Activated CD4-positive, CD25-positive, alpha-beta regulatory T cell treated with anti-CD3 and anti-CD28 coated beads, Interleukin-2, amount 50 U/mL, for 72 hours (primary cell): ENCODE measurements around the gene PRKG1.
"Not testable (repeated sequence)": the region's sequence is repeated elsewhere in the genome, so short reads cannot be mapped to it uniquely, and the experiment has no call there.

Experiments
- DNase-seq: peaks from one replicate; pipeline ENCODE4 v3.0.0; 2021

The PRKG1 gene

DNA sequence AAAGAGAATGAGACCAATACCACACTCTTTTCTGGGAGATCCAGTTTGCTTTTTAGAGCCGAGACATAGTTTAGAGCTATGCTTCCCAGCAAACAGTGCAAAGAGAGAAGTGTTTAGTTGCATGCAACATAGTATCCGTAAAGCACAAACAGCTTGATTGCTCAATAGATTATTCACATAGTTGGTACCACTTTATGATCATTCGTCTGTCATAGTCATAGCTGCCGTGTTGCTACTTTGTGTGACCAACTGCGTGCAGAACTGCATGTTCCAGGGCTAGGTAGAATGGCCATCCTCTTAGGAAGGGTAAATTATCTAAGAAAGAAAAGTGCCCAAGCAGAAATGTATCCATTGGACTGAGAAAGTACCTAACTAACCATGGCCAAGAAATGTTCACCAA, 1036.3 kb downstream of the PRKG1 start:
- DNase-seq: no peak

DNA sequence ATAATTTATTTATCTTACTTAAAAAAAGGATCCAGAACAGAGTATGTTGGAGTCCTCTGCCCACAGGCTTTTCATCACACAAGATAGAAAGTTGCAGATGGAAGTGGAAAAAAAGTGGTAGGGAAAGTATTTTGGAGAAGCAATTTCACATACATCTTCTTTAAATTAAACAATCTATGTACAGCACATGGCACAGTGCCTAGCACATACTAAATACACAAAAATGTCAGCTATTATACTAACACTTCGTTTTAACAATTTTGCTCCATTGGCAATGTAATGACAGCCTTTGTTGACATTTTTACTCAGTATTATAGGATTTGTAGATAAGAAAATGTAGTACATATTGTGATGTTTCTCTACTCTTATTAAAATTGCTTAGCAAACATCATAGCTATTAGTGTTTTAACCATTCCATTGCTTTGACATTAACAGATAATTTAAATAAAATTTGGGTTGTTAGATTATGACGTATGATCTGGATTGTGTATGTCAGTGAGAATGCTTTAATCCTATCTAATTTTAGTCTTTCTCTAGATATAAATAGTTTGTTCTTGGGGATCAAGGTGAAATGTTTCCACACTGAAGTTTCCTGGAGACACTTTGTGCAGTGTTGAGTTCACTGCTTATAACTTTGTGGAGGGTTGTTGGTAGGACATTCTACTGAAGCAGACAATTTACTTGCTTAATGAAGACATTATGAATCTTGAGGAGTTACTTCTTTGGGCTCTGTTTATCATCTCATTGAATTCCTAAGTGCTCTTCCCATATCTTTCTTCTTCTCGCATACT, 1037.0 kb downstream of the PRKG1 start:
- no peak for DNase-seq

DNA sequence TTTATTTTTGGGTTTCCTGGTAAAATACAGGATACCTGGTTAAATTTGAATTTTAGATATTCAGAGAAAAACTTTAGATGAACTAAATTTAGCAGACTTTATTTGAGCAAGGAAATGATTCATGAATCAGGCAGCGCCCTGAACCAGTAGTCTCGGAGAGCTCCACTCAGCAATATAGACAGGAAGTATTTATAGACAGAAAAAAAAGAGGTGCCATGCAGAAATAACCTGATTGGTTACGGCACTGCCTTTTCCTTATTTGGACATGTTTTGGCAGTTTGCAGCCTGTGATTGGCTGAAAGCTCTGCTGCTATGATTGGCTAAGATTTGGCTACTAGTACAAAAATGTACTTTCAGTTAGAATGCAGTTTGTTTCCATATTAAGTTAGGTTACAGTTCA, 1041.5 kb downstream of the PRKG1 start:
- no peak for DNase-seq

DNA sequence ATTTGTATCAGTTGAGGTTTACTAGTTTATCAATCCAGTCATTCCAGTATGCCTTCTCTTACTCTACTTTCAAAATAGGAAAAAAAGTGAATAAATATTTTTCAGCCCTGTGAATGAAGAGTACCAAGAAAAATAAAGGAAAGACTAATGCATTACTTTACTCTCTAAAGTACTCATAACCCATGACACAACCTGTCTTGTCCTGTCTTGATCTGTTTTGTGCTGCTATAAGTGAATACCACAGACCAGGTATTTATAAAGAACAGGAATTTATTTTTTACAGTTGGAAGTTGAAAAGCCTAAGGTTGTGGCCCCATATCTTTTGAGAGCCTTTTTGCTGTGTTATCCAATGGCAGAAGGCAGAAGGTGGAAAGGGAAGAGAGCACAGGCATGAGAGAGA, 1045.2 kb downstream of the PRKG1 start:
- no peak for DNase-seq

DNA sequence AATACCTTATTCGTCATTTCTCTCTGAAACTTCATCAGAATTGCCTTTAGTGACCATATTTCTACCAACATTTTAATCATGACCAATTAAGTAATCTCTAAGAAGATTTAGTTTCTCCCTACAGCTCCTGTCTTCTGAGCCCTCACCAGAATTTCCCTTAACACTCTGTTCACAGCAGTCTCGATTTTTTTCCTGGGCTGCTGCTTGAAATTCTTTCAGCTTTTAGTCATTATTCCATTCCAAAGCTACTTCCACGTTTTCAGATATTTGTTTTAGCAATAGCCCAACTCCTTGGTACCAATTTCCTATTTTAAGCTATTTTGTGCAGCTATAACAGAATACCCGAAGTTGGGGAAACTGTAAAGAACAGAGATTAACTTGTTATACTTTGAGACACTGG, 1047.4 kb downstream of the PRKG1 start:
- no peak for DNase-seq

DNA sequence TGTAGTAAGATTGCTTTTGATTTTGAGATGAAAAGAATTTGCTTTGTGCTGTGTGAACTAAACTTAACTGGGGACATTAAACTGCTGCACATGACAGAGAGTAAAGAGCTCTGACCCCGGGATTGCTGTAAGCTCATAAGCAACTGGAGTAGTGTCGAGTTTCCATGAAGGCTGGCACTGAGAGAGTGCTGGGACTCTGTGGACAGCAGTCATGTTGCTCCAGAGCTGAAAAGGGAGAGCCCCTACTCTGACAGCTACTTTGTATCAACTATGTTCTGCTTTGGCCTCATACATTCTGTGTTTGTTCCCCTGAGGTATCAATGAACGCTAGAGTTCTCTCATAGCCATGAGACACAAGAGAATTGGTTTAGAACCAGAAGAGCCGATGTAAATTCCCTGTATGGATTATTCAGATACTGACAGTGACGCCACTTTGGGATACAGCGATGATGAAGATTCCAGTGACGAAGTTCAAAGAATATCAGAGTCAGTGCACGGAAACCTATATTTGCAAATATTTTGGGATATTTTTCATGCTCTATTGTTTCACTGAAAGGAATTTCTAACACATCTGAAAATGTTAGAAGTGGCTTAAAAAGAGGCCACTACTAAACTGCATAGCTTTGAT, 1053.9 kb downstream of the PRKG1 start:
- no peak for DNase-seq

DNA sequence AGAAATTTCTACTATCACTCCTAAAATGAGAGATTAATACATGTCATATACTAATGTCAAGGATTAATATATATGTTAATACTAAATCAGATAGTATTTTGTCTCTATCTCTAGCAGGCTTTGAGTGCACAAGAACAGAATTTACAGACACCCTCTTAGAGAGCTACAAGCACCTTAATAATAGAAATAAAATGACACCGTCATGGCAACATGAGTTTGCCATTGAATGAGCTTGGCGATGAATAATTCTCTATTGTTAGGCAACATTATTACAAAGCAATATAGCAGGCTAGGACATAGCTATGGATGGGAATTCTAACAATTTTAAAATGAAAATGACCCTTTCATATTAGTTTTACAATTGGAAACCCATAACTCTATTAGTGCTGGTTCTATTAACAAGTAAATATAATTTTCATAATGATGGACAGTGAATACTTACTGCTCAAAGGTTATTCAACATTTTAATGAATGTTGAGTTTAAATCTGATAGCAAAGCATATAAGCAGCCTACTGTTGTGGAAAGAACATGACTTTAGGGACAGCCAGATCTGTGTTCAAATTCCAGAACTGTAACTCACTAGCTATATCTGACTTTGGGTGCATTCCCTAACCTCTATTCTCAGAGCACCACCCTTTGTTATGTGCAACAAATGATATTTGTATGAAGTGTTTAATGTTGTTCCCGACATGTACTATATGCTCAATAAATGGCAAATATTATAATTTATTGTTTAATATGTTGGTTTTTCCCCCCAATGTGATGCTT, 1055.3 kb downstream of the PRKG1 start:
- DNase-seq: no peak

DNA sequence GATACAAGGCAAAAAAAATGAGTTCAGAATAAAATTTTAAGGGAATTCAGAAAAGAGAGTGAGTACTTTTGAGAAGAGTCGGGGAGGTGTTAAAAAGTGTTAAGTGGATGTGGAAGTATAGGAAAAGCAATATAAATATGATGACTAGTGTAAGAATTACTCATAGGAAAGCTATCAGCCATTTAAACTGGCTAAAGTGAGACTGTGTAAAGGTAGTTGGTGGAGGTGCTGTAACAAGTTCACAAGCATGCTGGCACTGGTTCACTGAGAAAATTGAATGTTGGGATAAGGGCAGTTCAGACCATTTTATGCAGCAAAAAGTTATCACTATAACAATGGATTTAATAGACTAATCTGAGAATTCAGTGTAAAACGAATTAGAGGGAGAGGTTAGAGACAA, 1060.8 kb downstream of the PRKG1 start:
- DNase-seq: no peak

DNA sequence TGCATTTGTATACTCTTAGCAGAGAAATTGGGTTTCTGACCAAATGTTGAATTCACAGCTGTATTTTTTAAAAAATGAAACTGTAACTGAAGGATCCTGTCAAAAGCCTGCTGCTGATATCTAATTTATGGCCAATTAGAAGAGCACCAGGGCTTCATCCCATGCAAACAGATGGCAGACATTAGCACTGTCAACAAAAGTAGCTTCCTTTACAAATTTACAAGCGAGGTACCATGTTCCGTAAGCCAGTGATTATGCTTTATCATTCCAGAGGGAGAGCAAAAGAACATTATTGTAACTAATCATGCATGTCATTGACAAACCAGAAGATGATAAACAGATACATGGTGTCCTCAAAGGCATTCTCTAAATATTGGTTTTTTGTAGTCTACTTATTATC, 1062.6 kb downstream of the PRKG1 start:
- DNase-seq: no peak

DNA sequence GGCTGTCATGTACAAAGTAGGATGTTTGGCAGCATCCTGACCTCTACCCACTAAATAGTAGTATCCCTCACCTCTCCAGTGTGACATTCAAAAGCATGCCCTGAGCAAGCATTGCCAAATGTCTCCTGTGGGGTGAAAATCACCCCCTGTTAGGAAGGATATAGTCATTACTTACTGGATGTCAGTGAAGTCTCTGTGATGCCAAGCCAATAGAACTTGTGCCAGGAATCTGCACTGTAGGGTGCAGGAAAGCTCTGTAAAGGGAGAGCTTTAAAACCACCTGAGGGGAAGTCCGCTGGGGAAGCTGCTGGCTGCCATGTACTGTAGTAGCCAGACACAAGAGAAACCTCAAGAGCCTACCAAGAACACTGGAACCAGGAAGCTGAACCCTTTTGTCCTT, 1069.1 kb downstream of the PRKG1 start:
- no peak for DNase-seq

DNA sequence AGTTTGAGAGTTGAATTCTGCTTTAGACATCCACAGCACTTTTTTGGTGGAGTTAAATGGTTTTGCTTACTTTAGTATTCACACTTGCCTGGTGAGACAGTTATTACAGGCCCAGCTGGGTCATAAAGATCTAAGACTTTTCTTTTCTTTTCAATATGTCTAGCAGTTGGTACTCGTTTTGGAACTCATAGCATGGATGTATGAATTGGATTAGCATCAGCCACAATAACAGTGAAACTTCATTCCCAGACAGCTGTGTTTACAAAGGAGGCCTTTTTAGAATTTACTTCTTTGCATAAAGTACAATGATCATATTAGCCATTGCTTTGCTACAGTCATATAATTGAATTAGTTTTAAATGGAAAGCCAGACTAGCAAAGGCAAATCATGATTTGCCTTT, 1071.3 kb downstream of the PRKG1 start:
- DNase-seq: no peak

DNA sequence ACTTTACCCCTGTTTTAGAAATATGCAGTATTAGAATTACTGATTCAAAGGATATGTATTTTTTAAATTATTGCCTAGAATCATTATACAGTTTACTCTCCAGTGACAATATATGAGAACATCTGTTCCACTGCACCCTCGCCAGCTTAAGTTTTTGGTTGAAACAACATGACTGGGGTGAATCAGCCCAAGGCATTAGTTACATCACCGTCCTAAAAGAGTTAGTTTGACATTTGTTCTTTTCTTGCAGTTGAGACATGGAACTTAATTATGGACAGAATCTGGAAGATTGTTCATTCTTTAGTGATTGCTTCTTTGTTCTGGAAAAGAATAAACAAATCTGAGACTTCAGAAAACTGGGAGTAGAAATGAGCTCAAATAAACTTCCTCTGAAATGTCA, 1072.5 kb downstream of the PRKG1 start:
- no peak for DNase-seq

DNA sequence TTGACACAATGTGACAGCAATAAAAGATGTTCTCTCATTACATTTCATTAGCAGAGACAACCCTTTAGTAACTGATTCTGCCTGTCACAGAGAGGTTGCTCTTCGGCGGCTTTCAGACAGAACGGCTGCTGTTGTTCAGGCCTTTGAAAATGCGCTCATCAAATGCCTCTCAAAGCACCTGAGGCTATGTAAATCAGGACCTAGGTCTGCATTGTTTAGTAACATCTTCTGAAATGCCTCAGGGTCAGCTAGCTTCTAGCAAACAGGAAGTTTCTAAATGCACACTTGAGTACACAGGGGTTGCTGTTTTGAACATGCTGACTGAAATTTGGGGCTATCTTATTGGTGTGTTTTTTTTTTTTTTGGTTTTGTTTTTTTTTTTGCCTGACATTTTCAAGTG, 1096.5 kb downstream of the PRKG1 start:
- DNase-seq: no peak

DNA sequence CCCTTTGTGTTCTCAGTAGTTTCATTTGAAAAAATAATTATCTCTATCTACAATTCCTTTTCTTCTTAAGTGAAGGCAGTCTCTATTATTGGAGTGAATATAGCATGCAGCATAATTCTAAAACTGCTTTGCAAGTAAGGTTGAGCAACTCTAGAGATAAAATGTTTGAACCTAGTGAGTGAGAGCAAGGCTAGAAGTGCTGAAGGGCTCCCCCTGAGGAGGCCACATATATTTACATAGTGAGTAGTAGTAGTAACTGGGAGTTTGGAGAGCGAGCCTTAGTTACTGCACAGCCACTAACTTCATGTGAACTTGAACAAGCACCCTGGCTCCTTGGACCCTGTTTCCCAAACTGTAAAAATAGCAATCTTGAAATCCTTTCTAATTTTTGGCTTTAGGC, 1098.3 kb downstream of the PRKG1 start:
- no peak for DNase-seq

DNA sequence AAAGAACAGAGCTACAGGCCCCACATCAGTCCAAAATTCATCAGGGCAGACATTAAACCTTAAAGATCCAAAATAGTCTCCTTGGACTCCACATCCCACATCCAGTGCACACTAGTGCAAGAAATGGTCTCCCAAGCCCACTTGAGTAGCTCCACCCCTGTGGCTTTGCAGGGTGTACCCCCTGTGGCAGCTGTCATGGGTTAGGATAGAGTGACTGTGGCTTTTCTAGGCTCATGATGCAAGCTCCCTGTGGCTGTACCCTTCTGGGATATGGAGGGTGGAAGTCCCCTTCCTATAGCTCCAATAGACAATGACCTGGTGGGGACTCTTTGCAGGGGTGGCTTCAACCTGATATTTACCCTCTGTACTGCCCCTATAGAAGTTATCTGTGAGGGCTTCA, 1111.0 kb downstream of the PRKG1 start:
- no peak for DNase-seq

DNA sequence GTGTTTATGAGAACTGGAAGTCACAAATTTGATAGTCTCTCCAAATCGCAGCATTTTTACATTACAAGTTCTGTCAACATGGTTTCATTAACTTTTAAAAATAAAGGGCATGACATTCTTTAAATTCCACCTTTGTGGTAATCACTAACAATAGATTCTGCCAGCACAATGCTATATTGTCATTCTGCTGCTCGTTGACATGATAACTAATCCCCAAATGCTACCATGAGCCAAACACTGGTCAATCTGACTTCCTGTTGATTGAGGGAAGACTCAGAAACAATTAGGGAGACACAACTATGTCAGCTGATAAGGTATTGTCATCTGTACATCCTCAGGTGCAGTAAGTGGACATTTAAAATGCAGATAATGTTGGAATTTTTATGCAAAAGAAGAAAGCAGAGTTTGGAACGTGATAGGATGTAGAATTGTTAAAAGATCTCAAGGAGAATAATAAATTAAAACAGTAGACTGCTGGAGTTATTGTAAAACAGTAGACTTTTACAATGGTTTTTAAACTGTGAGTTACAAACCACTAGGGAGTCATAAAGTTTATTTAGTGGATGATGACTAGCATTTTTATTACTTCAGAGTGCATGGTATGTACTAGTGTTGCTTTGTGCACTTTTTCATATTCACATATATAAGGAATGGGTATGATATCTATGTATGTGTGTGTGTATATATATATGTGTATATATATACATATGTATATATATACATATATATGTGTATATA, 1113.4 kb downstream of the PRKG1 start:
- no peak for DNase-seq

DNA sequence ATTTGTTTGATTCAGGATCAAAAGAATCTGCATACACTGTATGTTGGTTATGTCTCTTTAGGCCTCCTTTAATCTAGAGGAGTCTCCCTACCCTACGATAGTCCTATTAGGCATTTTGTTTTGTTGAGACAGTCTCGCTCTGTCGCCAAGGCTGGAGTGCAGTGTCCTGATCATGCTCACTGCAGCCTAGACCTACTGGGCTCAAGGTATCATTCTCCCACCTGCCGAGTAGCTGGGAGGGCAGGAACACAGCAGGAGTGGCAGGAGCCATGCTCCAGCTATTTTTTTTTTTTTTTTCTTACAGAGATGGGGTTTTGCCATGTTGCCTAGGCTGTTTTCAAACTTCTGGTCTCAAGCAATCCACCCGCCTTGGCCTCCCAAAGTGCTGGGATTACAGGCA, 1116.8 kb downstream of the PRKG1 start:
- no peak for DNase-seq

DNA sequence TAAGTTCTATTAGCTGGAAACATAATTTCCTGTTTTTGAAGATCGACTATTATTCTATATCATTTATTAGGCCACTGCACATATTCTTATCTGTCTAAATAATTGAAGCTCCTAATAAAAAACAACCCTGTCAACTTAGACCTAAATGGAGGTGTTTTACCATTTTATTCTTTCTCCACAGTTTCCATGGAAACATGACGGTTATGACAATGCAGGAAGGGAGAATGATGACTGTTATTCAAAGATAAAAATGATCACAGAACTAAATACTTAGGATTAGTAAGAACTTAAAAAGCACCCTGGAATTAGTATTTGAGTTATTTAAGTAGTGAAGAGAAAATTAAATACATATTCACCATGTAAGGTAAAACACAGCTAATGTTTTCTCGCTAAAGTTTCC, 1119.9 kb downstream of the PRKG1 start:
- DNase-seq: no peak

DNA sequence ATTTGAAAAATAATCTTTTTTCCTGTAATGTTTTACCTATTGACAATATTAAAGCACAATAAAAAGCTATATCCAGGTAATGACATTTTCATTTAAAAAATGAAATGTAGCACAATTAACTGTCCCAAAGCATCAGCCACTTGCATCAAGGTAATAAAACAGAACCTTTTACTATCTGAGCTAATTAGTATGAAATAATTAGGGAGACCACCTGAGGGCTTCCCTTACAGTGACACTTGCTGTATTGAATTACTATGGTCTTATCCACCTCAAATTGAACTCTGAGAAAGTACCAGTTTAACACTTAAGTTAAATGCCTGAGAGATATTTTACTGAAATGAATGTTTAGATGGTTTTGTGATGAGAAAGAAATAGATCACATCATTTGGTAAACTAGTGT, 1120.4 kb downstream of the PRKG1 start:
- DNase-seq: no peak

DNA sequence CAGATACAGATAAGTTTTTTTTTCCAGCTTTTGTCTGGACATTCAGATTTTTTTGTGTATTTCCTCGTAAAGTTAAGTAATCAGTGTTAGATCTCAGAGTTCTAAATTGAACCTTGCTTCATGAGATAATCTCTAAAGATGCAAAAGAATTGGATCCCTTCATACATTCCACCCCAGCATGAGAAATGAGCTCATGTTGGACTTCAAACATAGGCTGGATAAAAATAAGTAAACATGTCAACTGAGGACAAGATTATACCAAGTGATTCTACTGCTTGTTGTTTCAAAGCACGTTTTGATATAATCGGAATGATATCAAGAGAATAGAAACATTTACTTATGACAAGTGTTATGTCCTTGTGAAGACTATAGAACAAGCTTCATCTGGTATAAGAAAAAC, 1122.8 kb downstream of the PRKG1 start:
- DNase-seq: no peak

DNA sequence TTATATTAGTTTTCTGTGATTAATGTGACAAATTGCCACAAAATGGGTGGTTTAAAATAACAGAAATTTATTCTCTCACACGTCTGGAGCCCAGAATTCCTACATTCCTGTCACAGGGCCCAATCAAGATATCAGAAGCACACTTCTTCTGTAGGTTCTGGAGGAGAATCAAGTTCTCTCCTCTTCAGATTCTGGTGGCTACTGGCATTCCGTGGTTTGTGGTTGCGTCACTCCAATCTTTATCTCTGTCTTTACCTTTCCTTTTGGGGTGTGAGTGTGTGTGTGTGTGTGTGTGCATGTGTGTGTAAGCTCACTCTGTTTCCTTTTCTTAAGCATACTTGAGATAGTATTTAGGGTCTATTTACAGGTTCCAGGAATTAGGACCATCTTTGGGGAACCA, 1124.3 kb downstream of the PRKG1 start:
- DNase-seq: no peak

DNA sequence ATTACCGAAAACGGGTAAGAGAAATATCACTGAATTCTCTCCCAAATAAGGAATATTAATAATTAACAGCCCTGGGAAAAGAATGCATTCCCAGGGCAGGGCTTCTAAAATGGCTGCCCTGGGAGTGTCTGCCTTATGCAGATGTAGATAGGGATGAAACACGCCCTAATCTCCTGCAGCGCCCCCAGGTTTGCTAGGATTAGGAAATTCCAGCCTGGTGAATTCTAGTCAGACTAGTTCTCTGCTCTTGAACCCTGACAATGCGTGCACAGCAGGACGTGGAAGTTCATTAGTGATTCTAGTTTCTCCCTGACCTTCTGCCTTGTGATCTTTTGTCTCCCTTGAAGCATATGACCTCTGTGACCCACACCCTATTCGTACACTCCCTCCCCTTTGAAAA, 1130.6 kb downstream of the PRKG1 start:
- not testable (repeated sequence) for DNase-seq

DNA sequence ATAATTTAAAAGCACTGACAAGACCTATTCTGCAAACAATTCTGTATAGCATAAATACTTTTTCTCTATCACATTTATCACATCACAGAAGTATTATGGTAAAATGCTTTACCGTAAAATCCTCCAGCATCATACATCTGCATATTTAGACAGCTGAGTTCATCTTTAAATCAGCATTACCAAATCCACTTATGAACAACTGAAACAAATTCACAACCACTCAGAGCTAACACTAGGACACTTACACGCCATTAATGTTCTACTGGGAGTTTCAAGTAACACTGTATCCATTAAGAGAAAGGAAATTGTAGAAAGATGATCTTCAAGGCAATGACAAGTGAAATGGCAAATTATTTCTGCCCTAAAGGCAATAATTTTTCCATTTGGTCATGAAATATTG, 1134.1 kb downstream of the PRKG1 start:
- no peak for DNase-seq

DNA sequence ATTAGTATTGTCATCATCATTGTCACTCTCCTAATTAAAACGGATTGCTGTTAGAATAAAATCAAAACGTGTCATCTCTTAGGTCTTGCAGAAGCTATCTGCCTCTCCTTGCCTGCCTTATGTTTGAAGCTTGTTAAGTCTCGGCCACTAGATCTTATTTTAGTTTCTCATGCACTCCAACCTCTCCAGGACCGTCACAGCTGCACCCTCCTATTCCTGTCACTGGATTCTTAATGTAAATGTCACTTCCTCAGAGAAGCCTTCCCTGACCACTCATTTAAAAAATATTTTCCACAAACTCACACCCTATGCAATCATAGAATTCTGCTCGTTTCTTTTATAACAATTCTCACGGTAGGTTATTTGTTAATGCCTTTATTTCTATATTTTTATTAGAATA, 1135.9 kb downstream of the PRKG1 start:
- DNase-seq: no peak
